ENCODE results near the gene DNER.
"Not testable (repeated sequence)": the region's sequence is repeated elsewhere in the genome, so short reads cannot be mapped to it uniquely, and the experiment has no call there.

Gene DNER

DNA sequence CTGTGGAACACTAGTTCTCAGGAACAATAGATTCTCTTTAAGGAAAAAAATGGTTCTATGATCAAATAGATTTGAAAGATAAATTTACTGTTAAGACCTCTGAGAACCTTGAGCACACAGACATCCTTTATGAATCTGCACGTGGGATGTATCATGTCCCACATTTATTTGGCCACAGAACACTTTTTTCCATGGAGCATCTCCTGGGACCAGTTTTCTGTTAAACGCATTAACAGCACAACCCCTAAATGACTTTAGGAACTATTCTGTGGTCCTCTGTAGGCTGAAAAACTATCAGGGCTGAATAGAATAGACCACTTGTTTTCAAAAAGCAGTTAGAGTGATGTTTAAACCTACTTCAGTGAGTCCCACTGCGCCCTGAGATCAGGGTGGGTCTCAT lies 311.1 kb downstream of the DNER start:
- no peak overlapping the region for H3K27ac ChIP-seq (ENCODE audit: low read depth, low read length, severe bottlenecking)
- H3K4me3 ChIP-seq (ENCODE audit: extremely low read depth, insufficient read depth, low read length, poor library complexity, severe bottlenecking) = no peak overlapping the region
- H3K9me3 ChIP-seq (ENCODE audit: control insufficient read depth, low read length) = no peaks in the 10 kb centered on the region
- H3K4me1 ChIP-seq (ENCODE audit: control insufficient read depth, insufficient read depth, low read length, poor library complexity, severe bottlenecking) = no peaks in the 10 kb centered on the region
- no peaks in the 10 kb centered on the region for H3K36me3 ChIP-seq (ENCODE audit: control insufficient read depth, insufficient read depth, low read length)
- 92% methylated on average over 2 of the region's 3 CpGs for WGBS, 2 experiments (ENCODE audit: insufficient coverage in 2 of 2)

DNA sequence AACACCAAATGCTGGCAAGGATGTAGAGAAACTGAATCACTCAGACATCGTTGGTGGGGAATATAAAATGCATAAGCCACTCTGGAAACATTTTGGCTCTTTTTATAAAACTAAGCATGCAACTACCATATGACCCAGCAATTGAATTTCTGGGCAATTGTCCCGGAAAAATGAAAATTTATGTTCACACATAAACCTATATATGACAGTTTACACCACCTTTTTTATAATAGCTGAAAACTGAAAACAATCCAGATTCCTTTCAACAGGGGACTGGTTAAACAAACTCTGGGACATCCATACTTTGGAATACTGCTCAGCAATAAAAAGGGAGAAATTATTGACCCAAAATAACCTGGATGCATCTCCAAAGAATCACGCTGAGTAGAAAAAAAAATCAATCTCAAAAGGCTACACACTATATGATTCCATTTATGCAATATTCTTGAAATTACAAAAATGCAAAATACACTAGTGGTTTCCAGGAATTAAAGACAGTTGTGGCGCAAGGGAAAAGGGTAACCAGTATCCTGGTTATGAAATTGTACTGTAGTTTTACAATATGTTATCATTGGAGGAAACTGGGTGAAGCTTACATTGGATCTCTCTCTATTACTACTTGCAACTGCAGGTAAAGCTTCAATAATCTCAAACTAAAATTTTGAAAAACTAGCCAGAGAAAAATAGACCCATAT lies 313.0 kb downstream of the DNER start:
- Histone ChIP-seq H3K27ac (ENCODE audit: low read depth, low read length, severe bottlenecking) (no peak overlapping the region), H3K4me1 (ENCODE audit: control insufficient read depth, insufficient read depth, low read length, poor library complexity, severe bottlenecking) (no peaks in the 10 kb centered on the region), H3K36me3 (ENCODE audit: control insufficient read depth, insufficient read depth, low read length) (no peaks in the 10 kb centered on the region), H3K4me3 (ENCODE audit: extremely low read depth, insufficient read depth, low read length, poor library complexity, severe bottlenecking) (no peak overlapping the region), H3K9me3 (ENCODE audit: control insufficient read depth, low read length) (no peaks in the 10 kb centered on the region)
- WGBS, 2 experiments (ENCODE audit: insufficient coverage in 2 of 2) = 85 to 92% methylated on average over 2 of the region's 4 CpGs

DNA sequence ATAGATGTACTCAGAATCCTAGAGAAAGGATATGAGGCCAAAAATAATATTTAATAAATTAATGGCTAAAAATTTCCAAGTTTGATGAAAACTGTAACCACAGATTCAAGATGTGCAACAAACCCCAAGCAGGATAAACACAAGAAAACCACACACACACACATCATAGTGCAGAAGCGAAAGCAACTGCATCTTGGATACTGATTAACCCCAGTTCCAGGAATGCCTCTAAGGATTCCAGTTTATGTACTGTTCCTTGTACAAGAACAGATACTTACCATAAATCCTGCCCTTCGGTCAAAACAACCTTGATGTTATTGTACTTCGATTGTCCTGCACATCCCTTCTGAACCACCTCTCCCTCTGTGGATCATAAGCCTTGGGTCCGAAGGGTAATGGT lies 320.4 kb downstream of the DNER start:
- Histone ChIP-seq H3K4me1 (ENCODE audit: control insufficient read depth, insufficient read depth, low read length, poor library complexity, severe bottlenecking) (no peaks in the 10 kb centered on the region), H3K27ac (ENCODE audit: low read depth, low read length, severe bottlenecking) (no peak overlapping the region), H3K4me3 (ENCODE audit: extremely low read depth, insufficient read depth, low read length, poor library complexity, severe bottlenecking) (no peak overlapping the region), H3K36me3 (ENCODE audit: control insufficient read depth, insufficient read depth, low read length) (no peaks in the 10 kb centered on the region), H3K9me3 (ENCODE audit: control insufficient read depth, low read length) (no peaks in the 10 kb centered on the region)
- 89% methylated on average over 1 to 2 of the region's 4 CpGs for WGBS, 2 experiments (ENCODE audit: insufficient coverage in 2 of 2)

DNA sequence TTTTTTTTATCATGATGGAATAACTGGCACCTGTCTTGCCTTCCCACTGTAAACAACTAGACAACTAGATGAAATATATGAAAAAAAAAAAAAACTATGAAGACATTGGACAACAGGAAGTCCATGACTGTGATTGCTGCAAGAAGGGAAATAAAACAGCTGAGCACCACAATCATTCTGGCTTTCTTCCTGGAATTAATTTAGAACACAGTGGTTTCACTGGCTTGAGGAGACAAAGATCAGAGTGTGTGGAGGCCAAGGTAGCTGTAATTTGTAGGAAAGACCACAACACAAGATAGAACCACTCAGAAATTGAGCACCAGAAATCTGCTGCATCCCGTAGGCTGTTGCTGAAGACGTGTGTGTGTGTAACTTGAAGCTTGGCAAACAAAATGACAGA lies 322.2 kb downstream of the DNER start:
- H3K4me3 ChIP-seq (ENCODE audit: extremely low read depth, insufficient read depth, low read length, poor library complexity, severe bottlenecking) = no peak overlapping the region
- H3K4me1 ChIP-seq (ENCODE audit: control insufficient read depth, insufficient read depth, low read length, poor library complexity, severe bottlenecking) = no peaks in the 10 kb centered on the region
- H3K9me3 ChIP-seq (ENCODE audit: control insufficient read depth, low read length) = no peaks in the 10 kb centered on the region
- no peaks in the 10 kb centered on the region for H3K36me3 ChIP-seq (ENCODE audit: control insufficient read depth, insufficient read depth, low read length)
- H3K27ac ChIP-seq (ENCODE audit: low read depth, low read length, severe bottlenecking) = no peak overlapping the region
- 80 to 93% methylated on average over 1 to 2 of the region's 2 CpGs for WGBS, 2 experiments (ENCODE audit: insufficient coverage in 2 of 2)

DNA sequence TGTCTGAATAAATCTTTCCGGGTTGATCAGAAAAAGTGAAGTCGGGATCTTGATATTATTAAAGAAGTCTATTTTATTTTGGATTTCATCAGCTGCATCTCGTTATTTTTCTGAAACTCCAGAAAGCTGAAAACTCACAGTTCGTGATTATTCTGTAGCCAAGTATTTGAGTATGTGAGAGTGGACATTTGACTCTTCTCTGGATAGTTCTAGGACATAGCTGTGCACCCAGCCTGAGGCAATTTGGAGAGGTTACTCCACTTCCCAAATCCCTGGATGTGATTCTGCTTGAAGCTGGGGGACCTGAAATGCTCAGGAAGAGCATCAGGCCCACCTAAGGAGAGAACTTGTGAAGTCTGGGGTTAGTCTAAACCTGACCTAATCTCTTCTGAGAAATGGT lies 325.6 kb downstream of the DNER start:
- Histone ChIP-seq H3K27ac (ENCODE audit: low read depth, low read length, severe bottlenecking) (no peak overlapping the region), H3K9me3 (ENCODE audit: control insufficient read depth, low read length) (peaks cover 4% of the 10 kb centered on the region), H3K4me3 (ENCODE audit: extremely low read depth, insufficient read depth, low read length, poor library complexity, severe bottlenecking) (no peak overlapping the region), H3K36me3 (ENCODE audit: control insufficient read depth, insufficient read depth, low read length) (no peaks in the 10 kb centered on the region), H3K4me1 (ENCODE audit: control insufficient read depth, insufficient read depth, low read length, poor library complexity, severe bottlenecking) (no peaks in the 10 kb centered on the region)
- WGBS, 2 experiments (ENCODE audit: insufficient coverage in 2 of 2) = 86% methylated on average over 1 of the region's 4 CpGs; no CpG with 5 or more reads in 1 of the 2 experiments

DNA sequence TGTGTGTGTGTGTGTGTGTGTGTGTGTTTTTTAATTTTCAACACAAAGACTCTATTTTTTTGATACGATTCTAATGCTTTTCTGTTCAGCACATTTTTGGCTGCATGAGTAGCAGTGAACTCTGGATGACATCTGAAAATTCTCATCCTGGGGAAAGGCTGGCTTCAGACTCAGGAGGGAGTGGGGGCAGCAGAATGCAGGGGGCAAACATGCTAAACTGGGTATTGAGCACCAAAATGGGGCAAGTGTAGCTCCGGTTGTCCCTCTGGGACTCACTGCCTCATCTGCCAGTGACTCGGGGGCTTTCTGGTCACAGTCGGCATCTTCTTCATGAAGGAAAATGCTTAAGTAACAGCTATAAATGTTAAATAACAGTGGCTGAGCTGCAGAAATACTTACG lies 326.5 kb downstream of the DNER start:
- Histone ChIP-seq H3K9me3 (ENCODE audit: control insufficient read depth, low read length) (peaks cover 4% of the 10 kb centered on the region), H3K4me1 (ENCODE audit: control insufficient read depth, insufficient read depth, low read length, poor library complexity, severe bottlenecking) (no peaks in the 10 kb centered on the region), H3K27ac (ENCODE audit: low read depth, low read length, severe bottlenecking) (no peak overlapping the region), H3K4me3 (ENCODE audit: extremely low read depth, insufficient read depth, low read length, poor library complexity, severe bottlenecking) (no peak overlapping the region), H3K36me3 (ENCODE audit: control insufficient read depth, insufficient read depth, low read length) (no peaks in the 10 kb centered on the region)
- WGBS, 2 experiments (ENCODE audit: insufficient coverage in 2 of 2) = 97 to 100% methylated on average over 2 to 4 of the region's 5 CpGs

DNA sequence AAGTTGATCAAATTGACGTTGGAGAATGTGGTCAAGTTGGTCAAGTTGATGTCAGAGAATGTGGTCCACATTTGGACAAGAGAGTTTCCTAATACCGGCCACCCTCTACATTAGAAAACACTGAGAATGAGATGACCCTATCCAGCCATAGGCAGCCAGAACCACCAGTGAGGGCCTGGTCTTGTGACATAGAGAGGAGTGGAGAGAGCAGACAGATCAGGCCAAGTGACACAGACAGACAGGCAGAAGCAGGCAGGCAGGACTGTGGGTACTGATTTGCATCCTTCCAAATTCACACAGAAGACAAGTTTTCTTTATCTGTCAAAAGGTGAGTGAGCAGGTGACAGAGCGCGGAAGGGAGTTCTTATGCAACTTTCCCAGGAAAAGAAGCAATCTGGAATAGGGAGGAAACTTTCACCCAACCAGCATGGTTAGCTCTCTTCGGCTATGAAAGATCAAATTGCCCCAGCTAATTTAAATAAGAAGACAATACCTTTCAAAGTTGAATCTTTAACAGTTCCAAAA lies 334.2 kb downstream of the DNER start:
- H3K36me3 ChIP-seq (ENCODE audit: control insufficient read depth, insufficient read depth, low read length) = no peaks in the 10 kb centered on the region
- WGBS, 2 experiments (ENCODE audit: insufficient coverage in 2 of 2) = 90 to 100% methylated on average over 2 to 3 of the region's 5 CpGs
- H3K4me3 ChIP-seq (ENCODE audit: extremely low read depth, insufficient read depth, low read length, poor library complexity, severe bottlenecking) = no peak overlapping the region
- no peaks in the 10 kb centered on the region for H3K9me3 ChIP-seq (ENCODE audit: control insufficient read depth, low read length)
- H3K27ac ChIP-seq (ENCODE audit: low read depth, low read length, severe bottlenecking) = no peak overlapping the region
- H3K4me1 ChIP-seq (ENCODE audit: control insufficient read depth, insufficient read depth, low read length, poor library complexity, severe bottlenecking) = no peaks in the 10 kb centered on the region

DNA sequence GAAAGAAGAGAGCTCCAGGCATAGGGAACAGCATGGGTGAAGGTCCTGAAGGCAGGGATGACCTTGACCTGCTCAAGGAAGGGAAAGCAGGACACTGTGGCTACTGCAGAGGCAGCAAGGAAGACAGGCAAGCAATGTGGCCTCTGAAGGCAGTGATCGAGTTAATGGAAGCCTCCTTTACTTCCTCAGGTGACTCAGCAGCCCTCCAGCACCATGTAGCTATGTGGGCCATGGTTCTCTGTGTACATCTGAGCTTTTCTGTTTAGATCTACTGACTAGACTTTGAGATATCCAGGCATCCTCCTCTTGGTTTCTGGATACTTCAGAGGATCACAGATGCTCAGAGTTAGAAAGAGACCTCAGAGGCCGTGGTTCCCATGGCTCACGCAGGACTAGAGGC lies 336.0 kb downstream of the DNER start:
- 89 to 93% methylated on average over 2 of the region's 3 CpGs for WGBS, 2 experiments (ENCODE audit: insufficient coverage in 2 of 2)
- H3K4me1 ChIP-seq (ENCODE audit: control insufficient read depth, insufficient read depth, low read length, poor library complexity, severe bottlenecking) = no peaks in the 10 kb centered on the region
- H3K9me3 ChIP-seq (ENCODE audit: control insufficient read depth, low read length) = no peaks in the 10 kb centered on the region
- H3K4me3 ChIP-seq (ENCODE audit: extremely low read depth, insufficient read depth, low read length, poor library complexity, severe bottlenecking) = no peak overlapping the region
- no peak overlapping the region for H3K27ac ChIP-seq (ENCODE audit: low read depth, low read length, severe bottlenecking)
- no peaks in the 10 kb centered on the region for H3K36me3 ChIP-seq (ENCODE audit: control insufficient read depth, insufficient read depth, low read length)

DNA sequence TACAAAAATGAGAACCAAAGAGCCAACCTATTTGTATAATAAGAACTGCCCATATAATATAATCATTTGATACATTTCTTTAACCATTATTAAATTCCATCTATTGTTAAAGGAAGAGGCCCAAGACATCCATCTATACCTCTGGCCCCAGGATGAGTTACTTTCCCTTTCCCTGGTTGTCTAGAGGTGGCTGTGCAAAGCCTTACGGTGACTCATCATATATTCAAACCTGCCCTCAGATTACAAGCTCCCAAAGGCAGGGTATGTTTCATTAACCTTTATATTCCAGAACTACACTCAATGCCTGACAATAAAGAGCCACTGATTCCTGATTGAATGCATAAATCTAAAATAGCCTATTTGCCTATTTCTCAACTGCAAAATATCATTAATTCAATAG lies 337.5 kb downstream of the DNER start:
- Histone ChIP-seq H3K36me3 (ENCODE audit: control insufficient read depth, insufficient read depth, low read length) (no peaks in the 10 kb centered on the region), H3K4me1 (ENCODE audit: control insufficient read depth, insufficient read depth, low read length, poor library complexity, severe bottlenecking) (no peaks in the 10 kb centered on the region), H3K27ac (ENCODE audit: low read depth, low read length, severe bottlenecking) (no peak overlapping the region), H3K4me3 (ENCODE audit: extremely low read depth, insufficient read depth, low read length, poor library complexity, severe bottlenecking) (no peak overlapping the region), H3K9me3 (ENCODE audit: control insufficient read depth, low read length) (no peaks in the 10 kb centered on the region)
- 88% methylated on average over 1 of the region's 1 CpG; no CpG with 5 or more reads in 1 of the 2 experiments for WGBS, 2 experiments (ENCODE audit: insufficient coverage in 2 of 2)

DNA sequence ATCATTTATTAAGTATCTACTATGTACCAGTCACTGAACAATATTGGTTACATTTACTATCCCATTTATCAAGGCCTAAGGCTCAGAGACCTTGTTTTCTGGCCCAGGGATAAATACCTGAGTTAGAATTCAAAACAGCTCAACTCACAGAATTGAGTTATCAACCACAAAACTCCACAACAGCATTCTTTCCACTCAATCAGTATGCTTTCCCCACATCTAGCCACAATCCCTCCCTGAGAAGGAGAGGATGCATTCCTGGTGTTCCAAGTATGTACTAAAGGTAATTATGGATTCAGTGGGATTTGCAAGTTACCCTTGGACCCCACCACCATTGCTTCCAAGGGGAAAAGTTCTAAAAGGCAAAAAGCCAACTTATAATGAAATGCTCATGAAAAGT lies 339.1 kb downstream of the DNER start:
- Histone ChIP-seq H3K4me1 (ENCODE audit: control insufficient read depth, insufficient read depth, low read length, poor library complexity, severe bottlenecking) (no peaks in the 10 kb centered on the region), H3K27ac (ENCODE audit: low read depth, low read length, severe bottlenecking) (no peak overlapping the region), H3K9me3 (ENCODE audit: control insufficient read depth, low read length) (no peaks in the 10 kb centered on the region), H3K36me3 (ENCODE audit: control insufficient read depth, insufficient read depth, low read length) (no peaks in the 10 kb centered on the region), H3K4me3 (ENCODE audit: extremely low read depth, insufficient read depth, low read length, poor library complexity, severe bottlenecking) (no peak overlapping the region)

DNA sequence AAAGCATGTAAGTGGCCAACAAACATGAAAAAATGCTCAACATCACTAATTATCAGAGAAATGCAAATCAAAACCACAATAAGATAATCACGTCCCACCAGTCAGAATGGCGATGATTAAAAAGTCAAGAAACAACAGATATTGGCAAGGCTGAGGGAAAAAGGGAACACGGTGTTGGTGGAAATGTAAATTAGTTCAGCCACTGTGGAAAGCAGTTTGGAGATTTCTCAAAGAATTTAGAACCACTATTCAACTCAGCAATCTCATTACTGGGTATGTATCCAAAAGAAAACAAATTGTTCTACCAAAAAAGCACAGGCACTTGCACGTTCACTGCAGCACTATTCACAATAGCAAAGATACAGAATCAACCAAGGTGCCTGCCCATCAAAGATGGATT lies 341.0 kb downstream of the DNER start:
- not testable (repeated sequence) for H3K4me1 ChIP-seq (ENCODE audit: control insufficient read depth, insufficient read depth, low read length, poor library complexity, severe bottlenecking); H3K36me3 ChIP-seq (ENCODE audit: control insufficient read depth, insufficient read depth, low read length); H3K9me3 ChIP-seq (ENCODE audit: control insufficient read depth, low read length); H3K27ac ChIP-seq (ENCODE audit: low read depth, low read length, severe bottlenecking); H3K4me3 ChIP-seq (ENCODE audit: extremely low read depth, insufficient read depth, low read length, poor library complexity, severe bottlenecking)
- 93 to 100% methylated on average over 1 to 3 of the region's 4 CpGs for WGBS, 2 experiments (ENCODE audit: insufficient coverage in 2 of 2)

All from mesodermal cell (in vitro differentiated cells).